DOHH2 (cell line): ENCODE measurements around the gene PCDHA13.

Source experiments
- EZH2phosphoT487 ChIP-seq: fragments of 200-600 bp; sonication (generic); IDR thresholded peaks from 2 replicates; pipeline ENCODE4 v1.6.1; 2017; ENCODE audit warnings: borderline replicate concordance, mild to moderate bottlenecking, antibody characterized with exemption, low read length, moderate library complexity, mixed read lengths
- TF ChIP-seq, protein P1 (sequence below): fragments of 200-600 bp; sonication (generic); IDR thresholded peaks from one replicate; pipeline ENCODE4 v1.5.1; 2014; ENCODE audit warnings: antibody characterized with exemption, mild to moderate bottlenecking, low read depth, low read length; ENCODE audit not compliant: poor library complexity, severe bottlenecking

DNA sequence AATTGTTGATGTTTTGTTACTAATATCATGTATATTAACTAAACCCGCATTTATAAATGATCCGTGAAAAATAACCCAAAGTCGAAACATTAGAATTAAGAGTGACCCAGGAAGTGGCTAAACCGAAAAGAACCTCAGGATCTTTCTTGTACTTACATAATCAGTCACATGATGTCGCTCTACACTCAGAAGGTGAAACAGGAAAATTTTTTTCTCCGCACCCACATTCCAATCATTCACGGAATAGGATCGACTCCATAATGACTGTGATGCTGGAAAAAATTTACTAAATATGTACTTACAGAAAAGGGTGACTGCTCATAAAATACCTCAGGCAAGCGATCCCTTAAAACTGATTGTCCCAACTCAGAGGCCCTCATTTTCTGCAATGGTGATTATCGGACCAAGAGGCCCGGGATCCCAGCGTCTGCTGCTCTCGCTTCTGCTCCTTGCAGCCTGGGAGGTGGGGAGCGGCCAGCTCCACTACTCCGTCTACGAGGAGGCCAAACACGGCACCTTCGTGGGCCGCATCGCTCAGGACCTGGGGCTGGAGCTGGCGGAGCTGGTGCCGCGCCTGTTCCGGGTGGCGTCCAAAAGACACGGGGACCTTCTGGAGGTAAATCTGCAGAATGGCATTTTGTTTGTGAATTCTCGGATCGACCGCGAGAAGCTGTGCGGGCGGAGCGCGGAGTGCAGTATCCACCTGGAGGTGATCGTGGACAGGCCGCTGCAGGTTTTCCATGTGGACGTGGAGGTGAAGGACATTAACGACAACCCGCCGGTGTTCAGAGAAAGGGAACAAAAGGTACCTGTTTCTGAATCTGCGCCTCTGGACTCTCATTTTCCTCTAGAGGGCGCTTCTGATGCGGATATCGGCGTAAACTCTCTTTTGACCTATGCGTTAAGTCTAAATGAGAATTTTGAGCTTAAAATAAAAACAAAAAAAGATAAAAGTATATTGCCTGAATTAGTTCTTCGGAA is 6.5 kb upstream of the PCDHA13 start, which contains the start of gene PCDHA12:
- TF ChIP-seq, protein P1, sequence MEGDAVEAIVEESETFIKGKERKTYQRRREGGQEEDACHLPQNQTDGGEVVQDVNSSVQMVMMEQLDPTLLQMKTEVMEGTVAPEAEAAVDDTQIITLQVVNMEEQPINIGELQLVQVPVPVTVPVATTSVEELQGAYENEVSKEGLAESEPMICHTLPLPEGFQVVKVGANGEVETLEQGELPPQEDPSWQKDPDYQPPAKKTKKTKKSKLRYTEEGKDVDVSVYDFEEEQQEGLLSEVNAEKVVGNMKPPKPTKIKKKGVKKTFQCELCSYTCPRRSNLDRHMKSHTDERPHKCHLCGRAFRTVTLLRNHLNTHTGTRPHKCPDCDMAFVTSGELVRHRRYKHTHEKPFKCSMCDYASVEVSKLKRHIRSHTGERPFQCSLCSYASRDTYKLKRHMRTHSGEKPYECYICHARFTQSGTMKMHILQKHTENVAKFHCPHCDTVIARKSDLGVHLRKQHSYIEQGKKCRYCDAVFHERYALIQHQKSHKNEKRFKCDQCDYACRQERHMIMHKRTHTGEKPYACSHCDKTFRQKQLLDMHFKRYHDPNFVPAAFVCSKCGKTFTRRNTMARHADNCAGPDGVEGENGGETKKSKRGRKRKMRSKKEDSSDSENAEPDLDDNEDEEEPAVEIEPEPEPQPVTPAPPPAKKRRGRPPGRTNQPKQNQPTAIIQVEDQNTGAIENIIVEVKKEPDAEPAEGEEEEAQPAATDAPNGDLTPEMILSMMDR: no peak
- no peak for TF ChIP-seq EZH2phosphoT487
